ENCODE data around the gene SMYD3.

DNA sequence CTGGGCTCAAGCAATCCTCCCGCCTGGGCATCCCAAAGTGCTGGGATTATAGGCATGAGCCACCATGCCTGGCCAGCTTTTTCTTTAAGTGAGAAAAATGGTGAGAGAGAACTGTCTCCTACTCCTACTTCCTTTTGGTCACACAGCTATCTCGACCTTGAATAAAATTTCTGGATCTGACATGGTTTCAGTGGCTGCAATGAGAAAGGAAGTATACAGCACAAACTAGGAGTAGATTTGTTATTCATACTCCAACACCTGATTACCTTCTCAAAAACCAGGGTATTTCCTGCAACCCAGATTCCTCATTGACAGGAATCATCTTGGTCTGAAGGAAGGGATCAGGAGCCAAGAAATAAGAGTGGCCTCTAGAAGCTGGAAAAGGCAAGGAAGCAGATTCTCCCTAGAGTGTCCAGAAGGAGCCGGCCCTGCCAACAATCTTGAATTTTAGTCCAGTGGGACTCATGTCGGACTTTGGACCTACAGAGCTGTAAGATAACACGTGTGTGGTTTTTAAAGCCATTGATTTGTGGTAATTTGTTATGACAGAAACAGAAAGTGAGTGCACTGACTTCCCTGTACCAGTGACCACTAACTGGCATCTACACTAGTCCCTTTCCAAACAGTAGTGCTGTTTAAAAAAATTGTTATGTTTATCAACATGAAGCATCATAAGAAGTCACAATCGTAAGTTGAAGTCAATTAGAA, 516.6 kb downstream of the SMYD3 start:
- no peak for TF ChIP-seq EZH2phosphoT487 (IDR thresholded peaks at IDR 0.05; ENCODE audit: borderline replicate concordance)
- TF ChIP-seq, protein P1, sequence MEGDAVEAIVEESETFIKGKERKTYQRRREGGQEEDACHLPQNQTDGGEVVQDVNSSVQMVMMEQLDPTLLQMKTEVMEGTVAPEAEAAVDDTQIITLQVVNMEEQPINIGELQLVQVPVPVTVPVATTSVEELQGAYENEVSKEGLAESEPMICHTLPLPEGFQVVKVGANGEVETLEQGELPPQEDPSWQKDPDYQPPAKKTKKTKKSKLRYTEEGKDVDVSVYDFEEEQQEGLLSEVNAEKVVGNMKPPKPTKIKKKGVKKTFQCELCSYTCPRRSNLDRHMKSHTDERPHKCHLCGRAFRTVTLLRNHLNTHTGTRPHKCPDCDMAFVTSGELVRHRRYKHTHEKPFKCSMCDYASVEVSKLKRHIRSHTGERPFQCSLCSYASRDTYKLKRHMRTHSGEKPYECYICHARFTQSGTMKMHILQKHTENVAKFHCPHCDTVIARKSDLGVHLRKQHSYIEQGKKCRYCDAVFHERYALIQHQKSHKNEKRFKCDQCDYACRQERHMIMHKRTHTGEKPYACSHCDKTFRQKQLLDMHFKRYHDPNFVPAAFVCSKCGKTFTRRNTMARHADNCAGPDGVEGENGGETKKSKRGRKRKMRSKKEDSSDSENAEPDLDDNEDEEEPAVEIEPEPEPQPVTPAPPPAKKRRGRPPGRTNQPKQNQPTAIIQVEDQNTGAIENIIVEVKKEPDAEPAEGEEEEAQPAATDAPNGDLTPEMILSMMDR (conservative IDR thresholded peaks at IDR 0.05; ENCODE audit: low read length) = no peak

All from Loucy (cell line).